GM19395 (cell line): ENCODE results near the gene GNA12.

Experiments
- ATAC-seq: cut with Tn5 transposase; IDR thresholded peaks from one replicate; pipeline ENCODE4 v1.9.1; 2021; ENCODE audit warnings: mild to moderate bottlenecking, moderate library complexity; ENCODE audit not compliant: unreplicated experiment

The GNA12 gene

DNA sequence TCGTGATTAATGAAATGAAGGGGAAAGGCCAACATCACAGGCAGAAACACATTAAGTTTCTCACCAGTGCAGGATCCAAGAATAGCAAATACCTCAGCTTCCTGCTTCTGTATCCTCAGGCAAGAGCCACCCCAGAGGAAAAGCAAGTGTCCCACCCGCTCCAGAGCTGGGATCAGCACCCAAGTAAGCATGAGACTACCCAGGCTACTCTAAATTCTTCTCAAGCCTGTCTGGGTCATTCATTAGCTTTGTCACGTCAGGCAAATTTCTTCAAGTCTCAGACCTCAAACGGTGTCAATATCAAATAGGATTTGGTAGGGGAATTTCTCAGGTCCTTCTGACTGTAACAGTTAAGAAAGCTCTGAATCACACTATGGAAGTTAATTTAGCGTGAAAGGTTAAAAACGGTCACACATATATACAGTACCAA is 59.0 kb downstream of the GNA12 start:
- peak; percentile 69 for ATAC-seq

GRCh38 chr7:2782565-2782964 is 61.5 kb downstream of the GNA12 start:
- no peak for ATAC-seq

GRCh38 chr7:2782121-2782520 is 62.0 kb downstream of the GNA12 start:
- ATAC-seq: no peak

DNA sequence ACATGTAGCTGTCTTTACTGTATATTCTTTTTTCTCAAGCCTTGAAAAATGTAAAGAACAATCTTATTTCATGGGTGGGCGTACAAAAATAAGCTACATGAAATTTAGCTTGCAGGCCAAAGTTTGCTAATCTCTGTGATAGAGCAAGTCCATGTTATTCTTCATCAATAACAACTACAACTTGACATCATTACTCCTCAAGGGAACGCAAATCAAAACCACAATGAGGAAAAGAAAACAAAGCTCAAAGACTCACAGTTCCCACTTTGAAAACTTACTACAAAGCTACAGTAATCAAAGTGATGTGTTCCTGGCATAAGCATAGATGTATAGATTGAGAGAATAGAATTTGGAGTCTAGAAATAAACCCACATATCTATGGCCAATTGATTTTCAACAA is 62.5 kb downstream of the GNA12 start:
- no peak for ATAC-seq

DNA sequence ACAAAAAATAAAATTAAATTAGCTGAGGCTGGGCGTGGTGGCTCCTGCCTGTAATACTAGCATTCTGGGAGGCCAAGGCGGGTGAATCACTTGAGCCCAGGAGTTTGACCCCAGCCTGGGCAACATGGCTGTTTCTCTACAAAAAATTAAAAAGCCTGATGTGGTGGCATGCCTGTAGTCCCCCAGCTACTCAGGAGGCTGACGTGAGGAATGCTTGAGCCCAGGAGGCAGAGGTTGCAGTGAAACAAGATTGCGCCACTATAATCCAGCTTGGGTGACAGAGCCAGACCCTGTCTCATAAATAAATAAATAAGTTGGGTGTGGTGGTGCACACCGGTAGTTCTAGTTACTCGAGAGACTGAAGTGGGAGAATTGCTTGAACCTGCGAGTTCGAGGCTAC is 65.1 kb downstream of the GNA12 start:
- ATAC-seq: no peak

GRCh38 chr7:2777898-2778535 is 66.1 kb downstream of the GNA12 start:
- ATAC-seq: no peak

DNA sequence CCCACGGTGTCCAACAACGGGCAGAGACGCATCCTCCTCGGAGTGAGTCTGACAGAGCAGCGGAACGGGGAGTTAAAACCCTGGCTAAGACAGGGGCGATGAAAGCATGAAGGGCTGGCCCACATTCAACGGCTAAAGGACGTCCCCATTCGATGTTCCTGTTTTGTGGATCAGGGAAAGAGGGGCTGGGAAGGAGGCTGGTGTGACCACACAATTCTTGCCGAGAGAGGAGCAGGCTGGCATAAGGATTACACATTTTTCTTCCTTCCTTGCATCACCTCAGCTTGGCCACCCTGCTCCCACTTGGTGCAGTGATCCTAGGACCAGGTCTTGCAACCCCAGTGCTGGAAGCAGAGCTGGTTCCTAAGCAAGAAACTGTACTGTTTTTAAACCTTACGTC is 67.7 kb downstream of the GNA12 start:
- ATAC-seq: no peak

- ATAC-seq: no peak
These were observed 68.3 kb downstream of the GNA12 start for GRCh38 chr7:2775785-2776184.

- ATAC-seq: no peak
These were observed 68.7 kb downstream of the GNA12 start for GRCh38 chr7:2775376-2775775.

DNA sequence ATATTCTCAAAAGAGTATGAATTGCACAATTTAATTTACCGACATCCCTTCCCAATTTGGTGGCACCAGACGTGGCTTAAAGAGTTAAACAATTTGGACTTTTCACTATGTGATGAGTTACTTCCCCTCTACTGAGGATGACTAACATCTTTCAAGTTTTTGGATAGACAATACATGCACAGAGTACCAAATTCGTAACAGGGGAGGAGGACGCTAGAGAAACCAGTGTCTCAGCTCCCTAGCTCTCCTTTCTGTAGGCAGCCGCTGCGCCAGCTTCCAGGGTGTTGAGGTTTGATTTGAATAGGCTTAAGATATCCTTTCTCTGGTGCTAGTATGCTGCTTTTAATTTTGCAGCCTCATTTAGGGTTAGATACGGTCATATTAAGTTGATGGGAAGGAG is 69.2 kb downstream of the GNA12 start:
- no peak for ATAC-seq

DNA sequence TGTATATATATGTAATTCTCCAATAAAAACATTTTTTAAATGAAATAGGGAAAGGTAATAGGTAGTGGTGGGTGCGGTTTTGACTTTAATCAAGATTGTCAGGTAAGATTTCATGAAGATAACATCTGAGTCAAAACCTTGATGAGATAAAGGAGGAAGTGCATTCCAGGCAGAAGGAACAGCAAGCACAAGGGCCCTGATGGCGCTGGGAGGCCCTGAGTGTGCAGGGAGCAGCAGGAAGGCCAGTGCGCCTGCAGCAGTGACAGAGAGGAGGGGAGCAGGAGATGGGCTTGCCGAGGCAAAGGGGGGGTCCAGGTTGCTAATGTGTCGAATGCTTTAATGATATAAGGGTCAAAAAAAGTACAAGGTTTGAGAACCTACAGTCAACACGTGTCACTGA is 69.8 kb downstream of the GNA12 start:
- ATAC-seq: no peak

DNA sequence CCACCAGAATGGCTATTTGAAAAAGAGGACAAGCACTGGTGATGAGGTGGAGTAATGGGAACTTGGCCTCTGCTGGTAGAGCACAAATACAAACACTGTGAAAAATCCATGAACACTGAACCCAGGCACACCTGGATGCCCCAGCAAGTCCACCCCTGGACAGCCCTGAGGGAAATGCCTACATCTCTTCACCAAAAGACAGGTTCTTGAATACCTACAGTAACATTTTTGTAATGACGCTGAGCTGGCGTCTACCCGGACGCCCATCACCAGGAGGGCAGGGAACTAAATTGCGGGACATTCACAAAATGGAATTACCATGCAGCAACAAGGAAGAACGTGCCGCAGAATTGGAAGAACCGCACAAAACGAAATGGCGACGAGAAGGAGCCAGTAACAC is 70.5 kb downstream of the GNA12 start:
- ATAC-seq: no peak

DNA sequence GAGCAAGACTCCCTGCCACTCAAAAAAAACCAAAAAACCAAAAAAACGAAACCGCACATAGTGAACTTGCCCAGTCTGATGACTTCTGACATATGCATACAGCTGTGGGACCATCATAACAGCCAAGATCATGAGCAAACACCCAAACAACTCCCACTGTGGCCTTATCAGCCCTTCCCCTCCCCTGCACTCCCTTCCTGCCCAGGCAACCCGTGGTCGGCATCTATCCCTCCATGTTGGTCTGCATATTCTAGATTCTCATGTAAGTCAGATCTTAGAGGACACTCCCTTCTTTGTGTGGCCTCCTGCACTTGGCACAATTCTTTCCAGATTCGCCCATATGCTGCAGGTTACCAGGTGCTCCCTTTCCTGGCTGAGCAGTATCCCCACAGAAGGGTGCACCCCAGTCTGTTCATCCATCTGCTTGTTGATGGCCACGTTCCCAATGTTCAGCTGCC is 72.8 kb downstream of the GNA12 start:
- no peak for ATAC-seq

DNA sequence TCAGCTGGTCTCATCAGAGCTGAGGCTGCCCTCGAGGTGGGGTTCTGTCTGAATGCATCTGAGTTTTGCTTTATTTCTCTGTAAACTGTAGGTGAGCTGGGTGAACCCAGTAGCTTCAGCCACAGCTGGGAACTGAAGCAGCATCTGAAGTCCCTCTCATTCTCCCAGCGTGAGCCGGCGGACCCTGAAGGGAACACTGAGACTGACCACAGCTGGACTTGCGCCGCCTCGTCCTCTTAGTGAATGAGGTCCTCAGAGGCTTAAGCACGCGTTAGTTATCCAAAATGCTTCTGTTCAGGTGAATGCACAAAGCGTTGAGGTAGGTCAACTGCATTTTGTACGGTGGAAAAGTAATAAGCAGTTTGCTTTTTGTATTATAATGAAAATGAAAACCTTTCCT is 79.5 kb downstream of the GNA12 start:
- no peak for ATAC-seq

GRCh38 chr7:2763597-2763996 is 80.5 kb downstream of the GNA12 start:
- ATAC-seq: no peak

DNA sequence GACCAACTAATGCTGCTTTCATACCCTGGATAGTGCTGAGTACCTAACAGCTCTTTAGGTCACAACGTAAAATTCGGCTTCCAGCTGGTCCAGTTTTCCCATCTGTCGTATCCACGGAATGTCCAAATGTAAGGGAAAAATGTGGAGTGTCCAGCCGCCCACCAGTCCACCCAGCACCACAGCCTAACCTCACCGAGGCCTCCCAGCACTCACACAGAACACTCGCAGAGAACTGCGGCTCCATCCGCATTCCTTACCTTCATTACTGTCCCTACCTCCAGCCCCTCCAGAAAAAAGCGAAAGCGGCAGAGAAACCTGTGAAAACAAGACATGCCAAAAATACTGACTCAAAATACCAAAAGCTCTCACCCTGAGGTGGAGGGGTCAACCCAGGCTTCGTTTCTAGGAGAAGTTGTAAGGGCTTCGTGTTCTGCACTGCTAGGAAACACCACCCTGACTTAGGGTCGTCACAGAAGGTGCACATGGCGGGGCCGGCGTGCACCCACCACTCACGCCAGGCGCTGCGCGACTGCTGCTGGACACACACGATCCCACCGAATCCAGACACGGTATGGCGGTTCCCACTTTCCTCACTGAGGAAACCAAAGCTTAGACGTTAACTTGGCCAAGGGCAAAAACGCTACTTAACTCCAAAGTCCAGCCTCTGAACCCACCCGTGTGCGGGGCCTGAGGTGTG is 82.2 kb downstream of the GNA12 start:
- no peak for ATAC-seq

DNA sequence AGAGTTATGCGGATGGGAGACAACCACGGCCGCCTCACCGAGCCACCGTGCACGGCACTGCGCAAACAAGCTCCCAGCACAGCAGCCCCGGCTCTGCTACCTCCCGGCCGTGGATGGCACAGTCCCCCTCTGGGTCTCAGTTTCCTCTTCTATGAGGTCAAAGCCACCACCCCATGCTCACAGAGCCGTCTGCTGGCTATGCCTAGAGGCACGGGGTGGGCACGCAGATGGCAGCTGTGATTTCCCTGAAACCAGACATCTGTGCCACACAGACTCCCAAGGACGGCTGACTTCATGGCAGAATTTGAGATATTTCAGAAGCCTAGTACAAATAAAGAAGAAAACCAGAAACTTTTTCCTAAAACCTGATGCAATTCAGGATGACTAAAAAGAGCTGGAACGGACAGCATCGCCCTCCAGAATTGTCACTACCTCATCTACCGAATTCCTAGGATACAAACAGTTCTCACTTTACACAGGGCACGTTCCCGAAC is 82.9 kb downstream of the GNA12 start:
- no peak for ATAC-seq

- no peak for ATAC-seq
These were observed 83.8 kb downstream of the GNA12 start for GRCh38 chr7:2760098-2760889.

GRCh38 chr7:2759736-2760097 is 84.4 kb downstream of the GNA12 start:
- ATAC-seq: no peak

DNA sequence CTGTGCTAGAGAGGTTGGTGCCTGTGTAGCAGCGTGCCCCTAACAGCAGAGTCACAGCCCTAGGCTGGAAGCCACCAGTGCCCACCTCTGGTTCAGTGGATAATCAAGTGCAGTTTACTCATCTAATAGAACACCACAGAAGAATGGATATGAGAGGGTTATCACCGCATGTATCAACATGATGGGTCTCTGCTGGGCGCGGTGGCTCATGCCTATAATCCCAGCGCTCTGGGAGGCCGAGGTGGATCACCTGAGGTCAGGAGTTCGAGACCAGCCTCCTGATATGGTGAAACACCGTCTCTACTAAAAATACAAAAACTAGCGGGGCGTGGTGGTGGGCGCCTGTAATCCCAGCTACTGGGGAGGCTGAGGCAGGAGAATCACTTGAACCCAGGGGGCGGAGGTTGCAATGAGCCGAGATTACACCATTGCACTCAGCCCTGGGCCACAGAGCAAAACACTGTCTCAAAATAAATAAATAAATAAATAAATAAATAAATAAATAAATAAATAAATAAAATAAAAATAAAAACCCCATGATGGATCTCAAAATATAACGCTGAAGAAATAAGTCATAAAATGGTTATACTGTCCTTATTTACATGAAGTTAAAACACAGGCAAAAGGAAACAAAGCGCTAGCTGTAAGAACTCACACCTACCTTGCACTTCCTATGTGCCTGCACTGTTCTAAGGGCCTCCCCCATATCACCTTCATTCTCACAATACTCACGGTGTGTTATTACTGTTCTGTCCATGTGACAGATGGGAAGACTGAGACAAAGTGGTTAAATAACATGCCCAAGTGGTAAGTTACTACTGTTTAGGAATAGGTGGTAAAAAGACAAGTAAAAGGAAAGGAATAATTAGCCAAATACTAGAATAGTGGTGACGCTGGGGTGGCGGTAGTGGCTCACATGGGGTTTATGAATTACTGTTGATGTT is 85.2 kb downstream of the GNA12 start:
- ATAC-seq: no peak
